Smooth muscle cell (in vitro differentiated cells): ENCODE measurements around the gene RAPGEF1. TPM values are rescaled to one million over a fixed set of nuclear protein-coding genes. Genes with fewer than 3 reads are reported as not detected.
"Not testable (repeated sequence)": the region's sequence is repeated elsewhere in the genome, so short reads cannot be mapped to it uniquely, and the experiment has no call there.

Source experiments
- DNase-seq: peaks from one replicate; lab custom pipeline; 2025; ENCODE audit not compliant: unreplicated experiment; lab: John Stamatoyannopoulos, UW
- H2AFZ ChIP-seq: fragments of 200-600 bp; sonication (generic); 2 replicates; pipeline ENCODE4 v1.6.0; 2016; ENCODE audit warnings: antibody characterized with exemption, low read depth, mild to moderate bottlenecking
- H3F3A ChIP-seq: fragments of 200-600 bp; sonication (generic); 2 replicates; pipeline ENCODE4 v1.6.0; 2017; ENCODE audit warnings: antibody characterized with exemption, low read depth
- H3K27ac ChIP-seq: fragments of 200-600 bp; sonication (generic); 2 replicates; pipeline ENCODE4 v1.5.1; 2016; ENCODE audit warnings: low read depth, mild to moderate bottlenecking
- H3K27me3 ChIP-seq: fragments of 200-600 bp; sonication (generic); 2 replicates; pipeline ENCODE4 v1.6.1; 2016; ENCODE audit warnings: low read depth, mild to moderate bottlenecking
- H3K36me3 ChIP-seq: fragments of 200-600 bp; sonication (generic); 2 replicates; pipeline ENCODE4 v1.5.1; 2016; ENCODE audit warnings: low read depth
- H3K4me1 ChIP-seq: fragments of 200-600 bp; sonication (generic); 2 replicates; pipeline ENCODE4 v1.5.1; 2016; ENCODE audit warnings: low read depth
- H3K4me2 ChIP-seq: fragments of 200-600 bp; sonication (generic); 2 replicates; pipeline ENCODE4 v1.6.0; 2016; ENCODE audit warnings: mild to moderate bottlenecking
- H3K4me3 ChIP-seq: fragments of 200-600 bp; sonication (generic); 2 replicates; pipeline ENCODE4 v1.5.1; 2016; ENCODE audit warnings: mild to moderate bottlenecking
- H3K79me2 ChIP-seq: fragments of 200-600 bp; sonication (generic); 2 replicates; pipeline ENCODE4 v1.6.0; 2016; ENCODE audit warnings: low read depth, mild to moderate bottlenecking
- H3K9ac ChIP-seq: fragments of 200-600 bp; sonication (generic); 2 replicates; pipeline ENCODE4 v1.6.0; 2016; ENCODE audit warnings: low read depth
- H3K9me3 ChIP-seq: fragments of 200-600 bp; sonication (generic); replicated peaks from 2 replicates; pipeline ENCODE4 v1.5.1; 2016; ENCODE audit warnings: low read depth
- H4K20me1 ChIP-seq: fragments of 200-600 bp; sonication (generic); 2 replicates; pipeline ENCODE4 v1.6.0; 2016; ENCODE audit warnings: low read depth
- whole genome bisulfite sequencing: methylation state at CpG from one replicate; pipeline ENCODE4 v1.1.7; 2016; ENCODE audit warnings: low lambda C conversion rate; 5-methylcytosine and 5-hydroxymethylcytosine counted together
- polyA plus RNA-seq: library from polyadenylated mRNA; unstranded; fragments of >200 nt; fragmentation: Nextera tagmentation; extraction: Ambion mirVana; gene quantifications from 2 replicates; pipeline ENCODE4 v1.2.1, GENCODE V29; 2016
- total RNA-seq: library from RNA; depleted of rRNA; stranded (reverse); fragments of >200 nt; gene quantifications from 2 replicates; pipeline ENCODE4 v1.2.3, GENCODE V29; 2014
- TF ChIP-seq, protein P1 (sequence below): fragments of 200-600 bp; sonication (generic); IDR thresholded peaks from 2 replicates; pipeline ENCODE4 v1.5.1; 2017; ENCODE audit warnings: borderline replicate concordance, mild to moderate bottlenecking, antibody characterized with exemption; ENCODE audit not compliant: insufficient read depth, poor library complexity, severe bottlenecking

The RAPGEF1 gene
- total and polyA plus RNA-seq, 2 experiments from 2014 or later: 16.4 to 17.8 TPM

DNA sequence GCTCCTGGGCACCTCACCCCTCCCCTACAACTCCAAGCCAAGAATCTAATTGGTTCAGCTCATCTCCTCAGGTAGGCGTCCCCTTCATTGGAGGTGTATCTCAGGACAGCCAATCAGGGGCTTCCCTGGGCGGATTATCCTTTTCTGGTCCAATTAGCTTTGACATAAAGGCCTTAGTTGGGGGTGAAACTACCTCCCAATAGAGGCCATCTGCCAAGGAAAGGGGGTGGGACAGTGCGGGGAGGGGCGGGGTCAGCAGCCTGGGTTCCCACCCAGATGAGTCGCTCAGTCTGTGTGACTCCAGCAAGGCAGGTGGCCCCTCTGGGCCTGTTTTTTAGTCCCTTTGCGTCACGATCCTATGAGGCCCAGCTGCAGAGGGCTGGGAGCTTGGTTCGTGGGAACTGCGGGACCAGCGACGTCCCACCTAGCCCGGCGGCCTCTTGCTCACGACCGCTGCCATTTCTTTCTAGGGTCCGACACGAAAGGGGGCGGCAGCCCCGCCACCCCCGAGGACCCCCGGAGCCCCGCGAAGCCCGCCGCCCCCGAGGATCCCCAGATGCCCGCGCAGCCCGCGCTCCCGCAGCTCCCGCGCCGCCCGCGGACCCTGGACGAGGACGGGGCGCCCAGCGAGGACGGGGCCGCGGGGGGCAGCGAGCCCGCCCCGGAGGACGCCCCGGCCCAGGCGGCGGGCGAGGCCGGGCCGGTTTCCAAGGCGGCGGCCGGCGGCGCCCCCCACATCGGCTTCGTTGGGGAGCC, 185.6 kb downstream of the RAPGEF1 start:
- TF ChIP-seq, protein P1, sequence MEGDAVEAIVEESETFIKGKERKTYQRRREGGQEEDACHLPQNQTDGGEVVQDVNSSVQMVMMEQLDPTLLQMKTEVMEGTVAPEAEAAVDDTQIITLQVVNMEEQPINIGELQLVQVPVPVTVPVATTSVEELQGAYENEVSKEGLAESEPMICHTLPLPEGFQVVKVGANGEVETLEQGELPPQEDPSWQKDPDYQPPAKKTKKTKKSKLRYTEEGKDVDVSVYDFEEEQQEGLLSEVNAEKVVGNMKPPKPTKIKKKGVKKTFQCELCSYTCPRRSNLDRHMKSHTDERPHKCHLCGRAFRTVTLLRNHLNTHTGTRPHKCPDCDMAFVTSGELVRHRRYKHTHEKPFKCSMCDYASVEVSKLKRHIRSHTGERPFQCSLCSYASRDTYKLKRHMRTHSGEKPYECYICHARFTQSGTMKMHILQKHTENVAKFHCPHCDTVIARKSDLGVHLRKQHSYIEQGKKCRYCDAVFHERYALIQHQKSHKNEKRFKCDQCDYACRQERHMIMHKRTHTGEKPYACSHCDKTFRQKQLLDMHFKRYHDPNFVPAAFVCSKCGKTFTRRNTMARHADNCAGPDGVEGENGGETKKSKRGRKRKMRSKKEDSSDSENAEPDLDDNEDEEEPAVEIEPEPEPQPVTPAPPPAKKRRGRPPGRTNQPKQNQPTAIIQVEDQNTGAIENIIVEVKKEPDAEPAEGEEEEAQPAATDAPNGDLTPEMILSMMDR: no peak

DNA sequence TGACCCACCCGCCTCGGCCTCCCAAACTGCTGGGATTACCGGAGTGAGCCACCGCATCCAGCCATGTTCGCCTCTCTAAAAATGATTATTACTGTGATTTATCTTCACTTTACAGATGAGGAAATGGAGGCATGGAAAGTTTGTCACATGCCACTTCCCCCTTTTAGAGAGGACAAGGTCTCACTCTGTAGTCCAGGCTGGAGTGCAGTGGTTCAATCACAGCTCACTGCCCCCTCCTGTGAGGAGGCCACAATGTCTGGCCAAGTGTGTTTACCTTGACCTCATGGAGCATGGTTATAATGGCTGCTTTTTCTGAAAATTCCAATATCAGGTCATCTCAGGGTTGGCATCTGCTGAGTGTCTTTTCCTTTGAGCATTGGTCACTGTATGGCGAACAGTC, 187.8 kb downstream of the RAPGEF1 start:
- Histone ChIP-seq H4K20me1 (no peaks in the 10 kb centered on the region), H3K9me3 (no peaks in the 10 kb centered on the region), H3K79me2 (no peaks in the 10 kb centered on the region), H3K4me2 (no peak overlapping the region), H3K27ac (no peak overlapping the region), H3K4me1 (no peaks in the 10 kb centered on the region), H3K4me3 (no peak overlapping the region), H3F3A (no peaks in the 10 kb centered on the region), H3K36me3 (no peaks in the 10 kb centered on the region), H3K27me3 (peaks cover 32% of the 10 kb centered on the region), H3K9ac (no peak overlapping the region), H2AFZ (no peak overlapping the region)
- TF ChIP-seq, protein P1: no peak
- 80% methylated on average over 6 of the region's 6 CpGs for WGBS
- no peak for DNase-seq

More for the DNA sequence above, 185.6 kb downstream of the RAPGEF1 start:
- H3K4me2 ChIP-seq: no peak overlapping the region
- no peaks in the 10 kb centered on the region for H4K20me1 ChIP-seq
- H2AFZ ChIP-seq: no peak overlapping the region
- H3K27me3 ChIP-seq: peaks cover 32% of the 10 kb centered on the region
- DNase-seq: no peak
- H3K9ac ChIP-seq: no peak overlapping the region
- H3K27ac ChIP-seq: no peak overlapping the region
- no peaks in the 10 kb centered on the region for H3K36me3 ChIP-seq
- H3K4me1 ChIP-seq: no peaks in the 10 kb centered on the region
- no peak overlapping the region for H3K4me3 ChIP-seq
- no peaks in the 10 kb centered on the region for H3K79me2 ChIP-seq
- WGBS: 50% methylated on average over 13 of the region's 60 CpGs
- H3F3A ChIP-seq: no peaks in the 10 kb centered on the region
- H3K9me3 ChIP-seq: no peaks in the 10 kb centered on the region

DNA sequence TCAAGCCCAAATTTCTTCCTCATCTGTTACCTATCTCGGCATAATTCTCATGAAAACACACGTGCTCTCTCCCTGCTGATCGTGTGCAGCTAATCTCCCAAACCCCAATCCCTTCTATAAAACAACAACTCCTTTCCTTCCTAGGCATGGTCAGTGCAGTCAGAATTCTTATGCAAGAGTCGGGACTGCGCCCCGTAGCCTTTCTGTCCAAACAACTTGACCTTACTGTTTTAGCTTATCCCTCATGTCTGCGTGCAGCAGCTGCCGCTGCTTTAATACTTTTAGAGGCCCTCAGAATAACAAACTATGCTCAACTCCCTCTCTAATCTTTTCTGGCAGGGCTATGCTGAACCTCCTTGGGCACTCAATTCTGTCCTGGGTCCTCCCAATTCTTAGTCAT, 189.4 kb downstream of the RAPGEF1 start:
- H3K27ac ChIP-seq, H2AFZ ChIP-seq, H3K4me1 ChIP-seq, H3F3A ChIP-seq, DNase-seq, H3K79me2 ChIP-seq, H3K36me3 ChIP-seq, H3K9me3 ChIP-seq, H3K4me3 ChIP-seq, H3K9ac ChIP-seq, H3K4me2 ChIP-seq, H4K20me1 ChIP-seq: not testable (repeated sequence)
- 93% methylated on average over 8 of the region's 8 CpGs for WGBS
- H3K27me3 ChIP-seq: peaks cover 27% of the 10 kb centered on the region

DNA sequence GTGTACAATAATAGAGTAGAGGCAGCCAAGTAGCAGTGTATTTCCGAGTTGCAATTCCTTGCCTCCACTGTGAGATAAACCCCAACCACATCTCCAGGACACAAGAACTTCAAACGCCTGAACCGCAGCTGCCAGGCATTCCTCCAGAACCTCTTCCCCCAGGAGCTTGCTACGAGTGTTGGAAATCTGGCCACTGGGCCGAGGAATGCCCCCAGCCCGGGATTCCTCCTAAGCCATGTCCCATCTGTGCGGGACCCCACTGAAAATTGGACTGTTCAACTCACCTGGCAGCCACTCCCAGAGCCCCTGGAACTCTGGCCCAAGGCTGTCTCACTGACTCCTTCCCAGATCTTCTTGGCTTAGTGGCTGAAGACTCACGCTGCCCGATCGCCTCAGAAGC, 190.7 kb downstream of the RAPGEF1 start:
- not testable (repeated sequence) for H3K4me1 ChIP-seq, H2AFZ ChIP-seq, H3K9me3 ChIP-seq, H3K27ac ChIP-seq, H4K20me1 ChIP-seq, H3F3A ChIP-seq, H3K79me2 ChIP-seq, H3K4me2 ChIP-seq, H3K4me3 ChIP-seq, H3K36me3 ChIP-seq, DNase-seq, H3K9ac ChIP-seq
- peaks cover 16% of the 10 kb centered on the region for H3K27me3 ChIP-seq
- 95% methylated on average over 10 of the region's 10 CpGs for WGBS
